ENCODE results near the gene ODC1.
"Not testable (repeated sequence)": the region's sequence is repeated elsewhere in the genome, so short reads cannot be mapped to it uniquely, and the experiment has no call there.

Gene ODC1

GRCh38 chr2:10477443-10478297 is 29.5 kb upstream of the ODC1 start:
- DNase-seq: no peak

GRCh38 chr2:10476723-10477442 is 28.8 kb upstream of the ODC1 start:
- no peak for DNase-seq

DNA sequence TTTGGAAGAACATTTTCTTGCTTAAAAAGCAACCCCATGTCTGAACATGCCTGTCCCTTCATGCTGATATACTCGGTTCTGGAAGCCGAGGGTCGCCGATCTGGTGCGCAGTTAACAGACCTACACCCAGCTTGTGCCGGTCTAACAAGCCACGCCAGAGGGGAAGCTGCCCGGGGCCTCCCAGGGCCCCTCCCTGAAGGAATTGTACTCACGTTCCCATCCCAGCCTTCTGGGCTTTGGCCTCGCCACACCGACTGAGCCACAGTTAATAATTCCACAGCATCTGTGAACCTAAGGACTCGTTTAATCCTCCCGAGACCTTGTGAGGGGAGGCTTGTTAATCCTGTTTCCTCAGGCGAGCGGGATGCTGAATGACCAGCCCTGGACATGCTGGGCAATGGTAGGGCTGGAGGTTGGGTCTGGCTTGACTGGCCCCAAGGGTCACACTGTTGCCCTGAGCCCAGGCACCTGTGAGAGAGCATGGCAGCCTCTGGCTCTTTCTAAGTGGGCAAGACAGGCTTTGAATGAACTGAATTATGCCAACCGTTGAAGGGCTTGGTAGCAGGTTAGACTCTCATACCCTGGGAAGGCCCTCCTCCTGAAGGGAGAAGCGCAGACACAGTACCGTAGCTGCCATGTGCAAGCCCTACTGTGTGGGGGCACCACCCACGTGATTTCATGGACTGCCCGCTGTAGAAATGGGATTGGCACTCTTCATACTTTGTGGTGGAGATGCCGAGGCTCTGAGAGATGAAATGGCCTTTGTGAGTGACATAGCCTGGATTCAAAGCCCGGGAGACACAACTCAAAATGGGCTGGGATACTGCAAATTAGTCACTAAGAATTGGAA is 27.9 kb upstream of the ODC1 start:
- DNase-seq: no peak

GRCh38 chr2:10475221-10475722 is 27.1 kb upstream of the ODC1 start:
- DNase-seq: no peak

- no peak for DNase-seq
Observed at GRCh38 chr2:10473121-10473756, 25.1 kb upstream of the ODC1 start.

DNA sequence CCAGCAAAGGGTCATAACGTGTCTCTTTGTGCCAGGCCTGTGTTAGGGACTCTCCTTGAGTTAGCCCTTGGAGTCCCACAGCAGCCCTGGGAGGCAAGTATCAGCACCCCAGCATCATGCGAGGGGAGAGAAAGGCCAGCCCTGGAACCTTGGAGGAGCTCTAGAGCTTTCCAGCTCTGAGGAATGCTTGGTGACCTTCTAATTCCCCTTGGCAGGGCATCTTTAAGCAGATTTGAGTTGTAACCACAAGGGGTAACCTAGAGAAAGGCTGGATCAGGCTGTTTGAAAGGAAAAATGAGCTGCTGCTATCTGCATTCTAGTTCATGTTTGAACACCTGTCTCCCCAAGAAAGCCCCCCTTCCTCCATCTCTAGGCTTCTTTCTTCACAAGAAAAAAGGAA is 23.8 kb upstream of the ODC1 start:
- DNase-seq: no peak

- no peak for DNase-seq
Observed at GRCh38 chr2:10471046-10471571, 23.0 kb upstream of the ODC1 start.

DNA sequence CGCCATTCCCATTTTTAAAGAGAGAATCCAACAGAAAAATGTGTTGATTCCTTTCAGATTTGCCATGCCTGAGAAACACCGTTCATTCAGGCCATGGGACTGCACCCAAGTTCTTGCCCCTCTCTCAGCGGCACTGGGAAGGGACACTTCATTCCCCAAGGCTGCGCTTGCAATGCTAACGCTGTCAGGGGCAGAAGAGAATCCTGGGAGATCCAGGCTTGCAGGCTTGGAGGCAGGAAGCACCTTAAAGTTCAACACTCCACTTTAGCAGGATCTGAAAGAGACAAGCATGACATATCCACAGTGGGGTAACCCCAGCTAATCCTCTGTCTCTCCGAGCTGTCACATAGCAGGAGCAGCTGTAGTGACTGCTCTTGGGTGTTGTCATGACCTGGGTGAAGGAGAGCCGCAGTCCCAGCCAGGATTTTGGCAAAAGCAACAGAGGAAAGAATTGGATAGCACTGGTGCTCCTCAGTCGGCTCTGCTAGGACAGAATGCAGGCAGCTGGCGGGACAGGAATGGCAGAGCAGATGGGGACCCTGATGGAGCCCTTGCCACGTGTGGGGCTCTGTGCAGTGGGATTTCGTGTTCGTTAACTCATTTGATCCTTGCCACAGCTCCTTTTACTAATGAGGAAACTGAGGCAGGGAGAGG is 22.0 kb upstream of the ODC1 start:
- no peak for DNase-seq

DNA sequence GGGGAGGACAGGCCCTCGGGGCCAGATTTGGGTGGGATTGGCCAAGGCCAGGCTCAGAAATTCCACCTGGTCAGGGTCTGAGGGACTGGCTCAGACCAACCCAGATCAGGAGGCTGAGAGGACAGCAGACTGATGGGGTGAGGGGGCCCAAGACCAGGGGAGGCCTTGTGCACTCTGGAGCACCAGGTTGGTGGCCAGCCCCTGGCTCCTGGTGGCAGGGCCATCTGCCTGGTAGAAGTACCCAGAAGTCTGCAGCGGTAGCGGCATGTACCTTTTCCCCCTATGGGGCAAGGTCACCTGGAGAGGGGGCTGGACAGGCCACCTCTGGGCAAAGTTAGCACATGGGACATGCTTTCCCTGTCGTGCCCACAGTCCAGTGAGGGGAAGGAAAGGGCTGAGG is 21.2 kb upstream of the ODC1 start:
- DNase-seq: no peak

- no peak for DNase-seq
Observed at GRCh38 chr2:10467401-10467800, 19.3 kb upstream of the ODC1 start.

DNA sequence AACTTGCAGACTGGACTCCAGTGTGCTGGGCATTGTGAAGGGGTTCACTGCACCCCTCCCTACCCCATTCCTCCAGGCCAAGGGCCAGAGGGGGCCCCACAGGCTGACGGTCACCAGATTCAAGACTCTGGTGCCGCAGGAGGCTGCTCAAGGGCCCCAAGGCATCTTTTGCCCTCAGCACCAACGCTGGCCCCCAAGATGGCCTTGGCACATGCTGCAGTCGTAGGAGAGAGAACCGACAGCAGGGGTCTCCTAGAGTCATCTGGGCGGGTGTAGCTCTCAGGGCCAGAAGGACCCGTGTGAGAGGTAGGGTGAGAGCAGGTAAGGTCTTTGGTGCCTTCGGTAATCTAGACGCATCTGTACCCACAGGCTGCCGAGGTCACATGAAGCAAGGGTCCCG is 18.7 kb upstream of the ODC1 start:
- no peak for DNase-seq

- no peak for DNase-seq
Observed at GRCh38 chr2:10465910-10466309, 17.8 kb upstream of the ODC1 start.

DNA sequence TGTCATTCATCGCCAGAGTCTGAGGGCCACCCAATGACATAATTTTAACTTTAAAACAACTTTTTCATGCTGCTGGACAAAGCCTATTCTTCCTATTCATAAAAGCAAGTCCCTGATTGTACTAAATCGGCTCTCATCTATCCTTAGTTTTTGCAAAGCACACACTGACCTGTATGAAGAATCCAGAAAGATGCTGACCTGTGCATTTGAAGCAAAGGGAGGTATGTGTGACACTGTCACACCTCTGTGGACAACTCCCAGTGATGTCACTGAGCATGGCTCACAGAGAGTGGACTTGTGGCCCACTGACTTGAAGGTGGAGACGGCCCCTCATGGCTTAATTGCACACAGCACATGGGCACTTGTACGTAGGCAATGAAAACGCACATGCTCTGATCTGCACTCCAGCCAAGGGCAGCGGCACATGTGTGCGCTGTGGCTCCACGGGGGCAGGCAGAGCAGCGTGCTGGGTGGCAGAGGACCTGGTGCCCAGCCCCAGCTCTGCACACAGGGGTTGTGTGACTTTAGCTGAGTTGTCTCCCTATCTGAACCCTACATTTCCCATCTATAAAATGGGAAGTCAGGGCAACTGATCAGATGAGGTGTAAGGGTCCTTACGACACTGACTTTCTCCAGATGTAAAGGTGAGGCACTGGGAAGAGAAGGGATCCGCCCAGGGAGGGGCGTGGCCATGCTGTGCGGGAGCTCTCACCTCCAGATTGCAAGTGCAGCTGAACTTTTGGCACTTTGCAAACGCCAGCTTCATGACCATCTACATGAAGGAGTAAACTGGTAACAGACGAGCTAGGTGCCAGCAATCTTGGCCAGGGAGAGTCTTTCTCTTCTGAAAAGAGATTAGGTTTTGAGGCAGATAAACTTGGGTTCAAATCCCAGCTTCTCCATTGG is 14.3 kb upstream of the ODC1 start:
- no peak for DNase-seq

DNA sequence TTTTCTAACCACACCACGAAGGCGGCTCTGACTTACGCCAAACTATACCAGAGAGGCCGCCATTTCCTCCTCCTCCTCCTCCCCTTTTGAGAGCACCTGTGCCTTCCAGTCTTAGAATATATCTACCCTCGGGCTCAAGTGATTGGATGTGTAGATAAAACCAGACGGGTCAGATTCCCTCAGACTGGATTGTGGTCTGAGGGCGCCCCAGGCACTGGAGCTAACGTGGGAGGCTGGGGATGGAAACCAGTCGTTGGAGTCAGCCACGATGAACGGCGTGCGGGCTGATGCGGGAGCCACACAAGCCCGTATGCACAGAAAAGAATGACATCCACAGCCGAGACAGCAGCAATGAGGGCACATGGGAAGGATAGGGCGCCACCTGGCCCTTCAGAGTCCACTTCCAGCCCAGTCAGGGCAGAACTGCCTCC is 12.3 kb upstream of the ODC1 start:
- no peak for DNase-seq

- no peak for DNase-seq
Observed at GRCh38 chr2:10457846-10458598, 9.9 kb upstream of the ODC1 start.

DNA sequence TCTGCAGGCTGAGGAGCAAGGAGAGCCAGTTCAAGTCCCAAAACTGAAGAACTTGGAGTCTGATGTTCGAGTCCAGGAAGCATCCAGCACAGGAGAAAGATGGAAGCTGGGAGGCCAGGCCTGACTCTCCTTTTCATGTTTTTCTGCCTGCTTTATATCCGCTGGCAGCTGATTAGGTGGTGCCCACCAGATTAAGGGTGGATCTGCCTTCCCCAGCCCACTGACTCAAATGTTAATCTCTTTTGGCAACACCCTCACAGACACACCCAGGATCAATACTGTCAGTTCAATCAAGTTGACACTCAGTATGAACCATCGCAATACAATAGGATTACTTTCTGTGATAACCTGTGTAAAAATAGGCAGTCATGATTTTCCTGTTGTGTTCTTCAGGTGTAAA is 9.1 kb upstream of the ODC1 start:
- DNase-seq: not testable (repeated sequence)

- DNase-seq: no peak
Observed at GRCh38 chr2:10454505-10454904, 6.4 kb upstream of the ODC1 start.

- DNase-seq: no peak
Observed at GRCh38 chr2:10453905-10454298, 5.8 kb upstream of the ODC1 start.

- no peak for DNase-seq
Observed at GRCh38 chr2:10452956-10453904, 5.1 kb upstream of the ODC1 start.
